GM12875 (cell line): ENCODE measurements around the gene STK25.

Source experiments
- H3K4me3 ChIP-seq: one replicate; pipeline ENCODE4 v1.5.1; 2011; ENCODE audit warnings: low read depth, low read length, control low read depth
- CTCF ChIP-seq: IDR thresholded peaks from 2 replicates; pipeline ENCODE4 v1.5.1; 2011; ENCODE audit warnings: low read depth, mild to moderate bottlenecking, control low read depth, inconsistent platforms, low read length, moderate library complexity, borderline replicate concordance; ENCODE audit not compliant: insufficient read depth

STK25 gene

GRCh38 chr2:241551998-241552737 is 43.8 kb upstream of the STK25 start:
- H3K4me3 ChIP-seq, result no peak overlapping the region
- no peak for TF ChIP-seq CTCF

- no peak for TF ChIP-seq CTCF
- H3K4me3 ChIP-seq, result no peak overlapping the region
These were observed 43.2 kb upstream of the STK25 start for GRCh38 chr2:241551599-241551997.

- TF ChIP-seq CTCF, result no peak
- H3K4me3 ChIP-seq, result no peak overlapping the region
These were observed 42.5 kb upstream of the STK25 start for GRCh38 chr2:241550616-241551580.

- H3K4me3 ChIP-seq, result no peak overlapping the region
- TF ChIP-seq CTCF, result no peak
These were observed 40.1 kb upstream of the STK25 start for GRCh38 chr2:241548451-241548835.

GRCh38 chr2:241547781-241548450 is 39.5 kb upstream of the STK25 start:
- no peak for TF ChIP-seq CTCF
- H3K4me3 ChIP-seq, result no peak overlapping the region

- no peak for TF ChIP-seq CTCF
- H3K4me3 ChIP-seq, result no peak overlapping the region
These were observed 38.6 kb upstream of the STK25 start for GRCh38 chr2:241546771-241547498.
